ENCODE measurements around the gene MREG.

MREG gene

DNA sequence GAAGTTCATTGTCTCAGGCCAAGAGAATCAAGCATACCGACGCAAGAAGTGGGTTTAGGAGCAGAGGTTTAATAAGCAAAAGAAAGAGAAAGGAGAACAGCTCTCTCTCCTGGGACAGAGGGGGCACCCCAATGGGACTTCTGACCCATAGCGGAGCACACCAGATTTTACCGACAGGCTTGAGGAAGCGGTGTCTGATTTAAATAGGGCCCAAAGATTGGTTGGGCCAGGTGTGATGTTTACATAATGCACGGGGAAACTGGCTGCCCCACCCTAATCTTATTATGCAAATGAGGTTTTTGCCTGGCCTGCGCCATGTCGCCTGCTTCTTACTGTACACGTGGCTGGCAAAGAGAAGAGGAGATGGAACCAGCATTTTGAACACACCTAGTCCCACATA is 106.2 kb downstream of the MREG start:
- TF ChIP-seq, protein P1, sequence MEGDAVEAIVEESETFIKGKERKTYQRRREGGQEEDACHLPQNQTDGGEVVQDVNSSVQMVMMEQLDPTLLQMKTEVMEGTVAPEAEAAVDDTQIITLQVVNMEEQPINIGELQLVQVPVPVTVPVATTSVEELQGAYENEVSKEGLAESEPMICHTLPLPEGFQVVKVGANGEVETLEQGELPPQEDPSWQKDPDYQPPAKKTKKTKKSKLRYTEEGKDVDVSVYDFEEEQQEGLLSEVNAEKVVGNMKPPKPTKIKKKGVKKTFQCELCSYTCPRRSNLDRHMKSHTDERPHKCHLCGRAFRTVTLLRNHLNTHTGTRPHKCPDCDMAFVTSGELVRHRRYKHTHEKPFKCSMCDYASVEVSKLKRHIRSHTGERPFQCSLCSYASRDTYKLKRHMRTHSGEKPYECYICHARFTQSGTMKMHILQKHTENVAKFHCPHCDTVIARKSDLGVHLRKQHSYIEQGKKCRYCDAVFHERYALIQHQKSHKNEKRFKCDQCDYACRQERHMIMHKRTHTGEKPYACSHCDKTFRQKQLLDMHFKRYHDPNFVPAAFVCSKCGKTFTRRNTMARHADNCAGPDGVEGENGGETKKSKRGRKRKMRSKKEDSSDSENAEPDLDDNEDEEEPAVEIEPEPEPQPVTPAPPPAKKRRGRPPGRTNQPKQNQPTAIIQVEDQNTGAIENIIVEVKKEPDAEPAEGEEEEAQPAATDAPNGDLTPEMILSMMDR (IDR thresholded peaks at IDR 0.05; ENCODE audit: low read depth, low read length, missing control alignments), result no peak
- Histone ChIP-seq H3K36me3 (replicated peaks) (no peaks in the 10 kb centered on the region), H3K27ac (no peak overlapping the region), H3K27me3 (replicated peaks) (no peaks in the 10 kb centered on the region), H3K4me3 (ENCODE audit: low read depth, low read length) (no peak overlapping the region)
- in situ Hi-C loops (cut with HindIII; ENCODE audit: low pct_ligation_motif_present, low sequenced_read_pairs), result loop anchor here (25.0 kb wide), 2 partner anchors 120 to 470 kb away; partner anchors contain the start of gene FN1
- no peak for DNase-seq

DNA sequence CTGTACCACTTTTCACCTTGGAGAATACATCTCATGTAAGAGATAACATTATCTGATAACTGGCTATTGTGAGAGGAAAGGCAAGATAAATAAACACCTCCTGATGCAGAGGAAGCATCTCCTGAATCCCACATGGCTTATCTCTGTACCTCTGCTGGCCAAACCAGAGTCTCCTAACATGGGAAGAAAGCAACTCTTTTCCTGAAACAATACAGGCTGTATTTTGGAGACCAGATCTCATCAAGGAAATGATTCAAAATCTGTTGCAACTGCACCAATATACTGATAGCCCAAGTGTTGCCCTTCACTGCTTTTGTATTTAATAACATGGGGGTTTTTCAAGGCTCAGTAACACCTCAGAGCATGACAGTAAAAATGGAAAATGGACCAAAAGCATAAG is 106.9 kb downstream of the MREG start:
- TF ChIP-seq, protein P1 (IDR thresholded peaks at IDR 0.05; ENCODE audit: low read depth, low read length, missing control alignments), result no peak
- no peak for DNase-seq
- in situ Hi-C loops (cut with HindIII; ENCODE audit: low pct_ligation_motif_present, low sequenced_read_pairs), result loop anchor here (25.0 kb wide), 2 partner anchors 119 to 469 kb away; partner anchors contain the start of gene FN1
- no peaks in the 10 kb centered on the region for H3K27me3 ChIP-seq (replicated peaks)
- no peak overlapping the region for H3K4me3 ChIP-seq (ENCODE audit: low read depth, low read length)
- H3K36me3 ChIP-seq (replicated peaks), result no peaks in the 10 kb centered on the region
- H3K27ac ChIP-seq, result no peak overlapping the region

DNA sequence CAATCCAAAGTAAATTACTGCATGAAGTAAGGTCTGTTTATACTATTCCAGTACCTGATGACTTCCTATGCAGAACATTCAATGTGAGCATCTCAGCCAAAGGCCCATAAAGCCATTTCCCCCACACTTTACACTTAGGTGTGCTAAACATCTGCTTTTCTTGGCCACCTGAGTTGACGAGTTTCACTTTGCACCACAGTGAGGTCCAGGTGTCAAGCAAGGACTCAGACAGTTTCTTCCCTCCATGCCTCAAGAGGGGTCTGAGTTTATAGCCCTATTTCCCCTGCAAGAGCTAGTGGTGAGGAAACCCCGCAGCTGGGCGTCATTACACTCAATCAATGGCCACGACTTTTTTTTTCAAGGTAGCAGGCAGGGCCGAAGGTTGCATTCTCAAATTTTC is 107.7 kb downstream of the MREG start:
- DNase-seq, result no peak
- no peaks in the 10 kb centered on the region for H3K27me3 ChIP-seq (replicated peaks)
- no peak overlapping the region for H3K27ac ChIP-seq
- TF ChIP-seq, protein P1 (IDR thresholded peaks at IDR 0.05; ENCODE audit: low read depth, low read length, missing control alignments), result no peak
- in situ Hi-C loops (cut with HindIII; ENCODE audit: low pct_ligation_motif_present, low sequenced_read_pairs), result loop anchor here (25.0 kb wide), 2 partner anchors 118 to 468 kb away; partner anchors contain the start of gene FN1
- H3K4me3 ChIP-seq (ENCODE audit: low read depth, low read length), result no peak overlapping the region
- no peaks in the 10 kb centered on the region for H3K36me3 ChIP-seq (replicated peaks)

DNA sequence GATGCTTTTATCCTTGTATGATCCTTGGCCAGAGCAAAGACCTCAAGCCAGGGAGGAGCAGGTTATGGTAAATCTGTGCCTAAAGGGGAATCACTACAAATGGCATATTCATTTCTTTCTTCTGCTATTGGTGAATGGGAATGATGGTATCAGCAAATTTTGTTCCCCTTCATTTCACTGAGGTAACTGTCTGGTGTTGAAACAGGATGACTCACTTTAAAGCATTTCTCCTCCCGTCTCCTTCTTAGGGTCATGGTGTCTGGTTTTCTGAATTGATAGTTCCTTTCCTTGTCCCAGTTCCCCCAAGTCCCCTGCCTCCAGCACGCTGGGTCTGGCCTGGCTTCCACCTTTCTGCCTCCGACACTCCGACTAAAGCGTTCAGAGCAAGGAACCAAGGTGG is 109.2 kb downstream of the MREG start:
- peak; percentile 73 for DNase-seq
- in situ Hi-C loops (cut with HindIII; ENCODE audit: low pct_ligation_motif_present, low sequenced_read_pairs), result loop anchor here (25.0 kb wide), 2 partner anchors 117 to 467 kb away; partner anchors contain the start of gene FN1
- peak overlapping the region; percentile 59 for H3K27ac ChIP-seq
- no peaks in the 10 kb centered on the region for H3K36me3 ChIP-seq (replicated peaks)
- no peak overlapping the region for H3K4me3 ChIP-seq (ENCODE audit: low read depth, low read length)
- TF ChIP-seq, protein P1 (IDR thresholded peaks at IDR 0.05; ENCODE audit: low read depth, low read length, missing control alignments), result no peak
- H3K27me3 ChIP-seq (replicated peaks), result no peaks in the 10 kb centered on the region

DNA sequence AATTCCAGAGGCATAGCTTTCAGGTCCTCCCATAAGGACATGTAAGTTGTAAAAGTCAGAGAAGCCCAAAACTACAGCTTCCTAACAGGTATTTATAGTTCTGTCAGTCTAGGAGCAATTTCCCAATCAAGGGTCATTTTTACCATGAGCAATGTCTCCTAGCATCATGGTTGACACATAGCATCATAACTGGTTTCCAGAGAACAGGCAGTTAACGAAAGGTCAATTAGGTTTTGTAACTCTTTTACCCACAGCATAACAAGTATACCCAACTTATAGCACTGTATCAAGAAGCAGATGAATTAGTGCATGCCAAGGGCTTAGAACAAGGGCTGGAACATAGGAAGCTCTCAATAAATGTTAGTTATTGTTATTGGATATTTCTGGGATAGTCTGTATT is 110.1 kb downstream of the MREG start:
- no peak overlapping the region for H3K4me3 ChIP-seq (ENCODE audit: low read depth, low read length)
- TF ChIP-seq, protein P1 (IDR thresholded peaks at IDR 0.05; ENCODE audit: low read depth, low read length, missing control alignments), result no peak
- H3K27me3 ChIP-seq (replicated peaks), result no peaks in the 10 kb centered on the region
- no peak for DNase-seq
- no peak overlapping the region for H3K27ac ChIP-seq
- in situ Hi-C loops (cut with HindIII; ENCODE audit: low pct_ligation_motif_present, low sequenced_read_pairs), result loop anchor here (25.0 kb wide), 2 partner anchors 116 to 466 kb away; partner anchors contain the start of gene FN1
- no peaks in the 10 kb centered on the region for H3K36me3 ChIP-seq (replicated peaks)

DNA sequence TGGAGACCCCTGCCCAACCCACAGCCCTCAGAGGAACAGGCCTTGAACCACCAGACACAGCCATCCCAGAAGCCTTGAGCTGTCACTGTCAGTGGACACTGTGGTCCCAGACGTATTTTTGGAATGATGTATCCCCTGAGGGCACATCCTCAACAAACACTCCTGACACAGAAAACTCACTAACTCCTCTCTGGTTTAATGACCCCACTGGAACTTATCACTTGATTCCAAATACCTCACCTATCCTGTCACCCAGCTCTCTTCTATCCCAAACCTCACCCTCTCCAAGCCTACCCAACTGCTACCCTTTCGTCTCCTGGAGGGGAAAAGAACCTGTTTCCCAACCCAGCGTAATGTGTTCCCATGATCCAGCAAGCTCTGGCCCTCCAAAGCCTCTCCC is 111.6 kb downstream of the MREG start:
- H3K27me3 ChIP-seq (replicated peaks), result no peaks in the 10 kb centered on the region
- H3K4me3 ChIP-seq (ENCODE audit: low read depth, low read length), result no peak overlapping the region
- TF ChIP-seq, protein P1 (IDR thresholded peaks at IDR 0.05; ENCODE audit: low read depth, low read length, missing control alignments), result no peak
- H3K27ac ChIP-seq, result no peak overlapping the region
- no peaks in the 10 kb centered on the region for H3K36me3 ChIP-seq (replicated peaks)
- no peak for DNase-seq
- in situ Hi-C loops (cut with HindIII; ENCODE audit: low pct_ligation_motif_present, low sequenced_read_pairs), result loop anchor here (25.0 kb wide), 2 partner anchors 114 to 464 kb away; partner anchors contain the start of gene FN1
